ENCODE results near the gene UPF1.

The UPF1 gene

GRCh38 chr19:18792661-18793060, 39.1 kb upstream of the UPF1 start:
- Histone ChIP-seq H3K9ac (ENCODE audit: low read length) (no peak overlapping the region), H3K36me3 (ENCODE audit: control insufficient read depth, insufficient read depth, low read length) (no peaks in the 10 kb centered on the region), H3K27me3 (ENCODE audit: control insufficient read depth, insufficient read depth, low read length) (peaks cover 68% of the 10 kb centered on the region), H3K4me1 (ENCODE audit: control insufficient read depth, insufficient read depth, low read length) (peaks cover 17% of the 10 kb centered on the region), H3K9me3 (ENCODE audit: control insufficient read depth, low read length) (no peaks in the 10 kb centered on the region), H3K4me3 (ENCODE audit: low read length) (no peak overlapping the region)

- peaks cover 20% of the 10 kb centered on the region for H3K4me1 ChIP-seq (ENCODE audit: control insufficient read depth, insufficient read depth, low read length)
- H3K36me3 ChIP-seq (ENCODE audit: control insufficient read depth, insufficient read depth, low read length) = no peaks in the 10 kb centered on the region
- H3K9ac ChIP-seq (ENCODE audit: low read length) = no peak overlapping the region
- H3K4me3 ChIP-seq (ENCODE audit: low read length) = no peak overlapping the region
- H3K9me3 ChIP-seq (ENCODE audit: control insufficient read depth, low read length) = no peaks in the 10 kb centered on the region
- H3K27me3 ChIP-seq (ENCODE audit: control insufficient read depth, insufficient read depth, low read length) = peaks cover 60% of the 10 kb centered on the region
Observed at GRCh38 chr19:18793144-18794028, 38.4 kb upstream of the UPF1 start.

GRCh38 chr19:18794029-18794313, 37.8 kb upstream of the UPF1 start:
- Histone ChIP-seq H3K27me3 (ENCODE audit: control insufficient read depth, insufficient read depth, low read length) (peaks cover 55% of the 10 kb centered on the region), H3K4me1 (ENCODE audit: control insufficient read depth, insufficient read depth, low read length) (peaks cover 20% of the 10 kb centered on the region), H3K9ac (ENCODE audit: low read length) (no peak overlapping the region), H3K4me3 (ENCODE audit: low read length) (no peak overlapping the region), H3K9me3 (ENCODE audit: control insufficient read depth, low read length) (no peaks in the 10 kb centered on the region), H3K36me3 (ENCODE audit: control insufficient read depth, insufficient read depth, low read length) (no peaks in the 10 kb centered on the region)

GRCh38 chr19:18794692-18795091, 37.1 kb upstream of the UPF1 start:
- Histone ChIP-seq H3K4me3 (ENCODE audit: low read length) (no peak overlapping the region), H3K36me3 (ENCODE audit: control insufficient read depth, insufficient read depth, low read length) (no peaks in the 10 kb centered on the region), H3K27me3 (ENCODE audit: control insufficient read depth, insufficient read depth, low read length) (peaks cover 47% of the 10 kb centered on the region), H3K9ac (ENCODE audit: low read length) (no peak overlapping the region), H3K4me1 (ENCODE audit: control insufficient read depth, insufficient read depth, low read length) (peaks cover 26% of the 10 kb centered on the region), H3K9me3 (ENCODE audit: control insufficient read depth, low read length) (no peaks in the 10 kb centered on the region)

- peaks cover 39% of the 10 kb centered on the region for H3K27me3 ChIP-seq (ENCODE audit: control insufficient read depth, insufficient read depth, low read length)
Observed at GRCh38 chr19:18795540-18795939, 36.2 kb upstream of the UPF1 start.

GRCh38 chr19:18796239-18796638, 35.5 kb upstream of the UPF1 start:
- H3K36me3 ChIP-seq (ENCODE audit: control insufficient read depth, insufficient read depth, low read length) = no peaks in the 10 kb centered on the region

More at GRCh38 chr19:18795540-18795939, 36.2 kb upstream of the UPF1 start:
- no peaks in the 10 kb centered on the region for H3K36me3 ChIP-seq (ENCODE audit: control insufficient read depth, insufficient read depth, low read length)
- H3K4me3 ChIP-seq (ENCODE audit: low read length) = no peak overlapping the region
- no peaks in the 10 kb centered on the region for H3K9me3 ChIP-seq (ENCODE audit: control insufficient read depth, low read length)
- peaks cover 26% of the 10 kb centered on the region for H3K4me1 ChIP-seq (ENCODE audit: control insufficient read depth, insufficient read depth, low read length)
- no peak overlapping the region for H3K9ac ChIP-seq (ENCODE audit: low read length)

GRCh38 chr19:18798384-18799352, 33.1 kb upstream of the UPF1 start:
- Histone ChIP-seq H3K4me1 (ENCODE audit: control insufficient read depth, insufficient read depth, low read length) (peaks cover 20% of the 10 kb centered on the region), H3K4me3 (ENCODE audit: low read length) (no peak overlapping the region), H3K9me3 (ENCODE audit: control insufficient read depth, low read length) (no peaks in the 10 kb centered on the region), H3K27me3 (ENCODE audit: control insufficient read depth, insufficient read depth, low read length) (peaks cover 12% of the 10 kb centered on the region), H3K36me3 (ENCODE audit: control insufficient read depth, insufficient read depth, low read length) (no peaks in the 10 kb centered on the region), H3K9ac (ENCODE audit: low read length) (no peak overlapping the region)

More at GRCh38 chr19:18796239-18796638, 35.5 kb upstream of the UPF1 start:
- Histone ChIP-seq H3K4me1 (ENCODE audit: control insufficient read depth, insufficient read depth, low read length) (peaks cover 20% of the 10 kb centered on the region), H3K9me3 (ENCODE audit: control insufficient read depth, low read length) (no peaks in the 10 kb centered on the region), H3K27me3 (ENCODE audit: control insufficient read depth, insufficient read depth, low read length) (peaks cover 32% of the 10 kb centered on the region), H3K4me3 (ENCODE audit: low read length) (no peak overlapping the region), H3K9ac (ENCODE audit: low read length) (no peak overlapping the region)

GRCh38 chr19:18799389-18799970, 32.3 kb upstream of the UPF1 start:
- Histone ChIP-seq H3K4me3 (ENCODE audit: low read length) (no peak overlapping the region), H3K27me3 (ENCODE audit: control insufficient read depth, insufficient read depth, low read length) (peaks cover 15% of the 10 kb centered on the region), H3K36me3 (ENCODE audit: control insufficient read depth, insufficient read depth, low read length) (no peaks in the 10 kb centered on the region), H3K9me3 (ENCODE audit: control insufficient read depth, low read length) (no peaks in the 10 kb centered on the region), H3K9ac (ENCODE audit: low read length) (no peak overlapping the region), H3K4me1 (ENCODE audit: control insufficient read depth, insufficient read depth, low read length) (peaks cover 20% of the 10 kb centered on the region)

- Histone ChIP-seq H3K4me3 (ENCODE audit: low read length) (no peak overlapping the region), H3K9me3 (ENCODE audit: control insufficient read depth, low read length) (no peaks in the 10 kb centered on the region), H3K36me3 (ENCODE audit: control insufficient read depth, insufficient read depth, low read length) (no peaks in the 10 kb centered on the region), H3K27me3 (ENCODE audit: control insufficient read depth, insufficient read depth, low read length) (peaks cover 15% of the 10 kb centered on the region), H3K4me1 (ENCODE audit: control insufficient read depth, insufficient read depth, low read length) (peaks cover 20% of the 10 kb centered on the region), H3K9ac (ENCODE audit: low read length) (no peak overlapping the region)
Observed at GRCh38 chr19:18800079-18800478, 31.7 kb upstream of the UPF1 start.

GRCh38 chr19:18800636-18801035, 31.1 kb upstream of the UPF1 start:
- no peaks in the 10 kb centered on the region for H3K9me3 ChIP-seq (ENCODE audit: control insufficient read depth, low read length)
- peaks cover 20% of the 10 kb centered on the region for H3K4me1 ChIP-seq (ENCODE audit: control insufficient read depth, insufficient read depth, low read length)
- peaks cover 11% of the 10 kb centered on the region for H3K27me3 ChIP-seq (ENCODE audit: control insufficient read depth, insufficient read depth, low read length)
- H3K9ac ChIP-seq (ENCODE audit: low read length) = no peak overlapping the region
- H3K4me3 ChIP-seq (ENCODE audit: low read length) = no peak overlapping the region
- no peaks in the 10 kb centered on the region for H3K36me3 ChIP-seq (ENCODE audit: control insufficient read depth, insufficient read depth, low read length)

- Histone ChIP-seq H3K4me3 (ENCODE audit: low read length) (no peak overlapping the region), H3K9ac (ENCODE audit: low read length) (no peak overlapping the region), H3K9me3 (ENCODE audit: control insufficient read depth, low read length) (no peaks in the 10 kb centered on the region), H3K27me3 (ENCODE audit: control insufficient read depth, insufficient read depth, low read length) (peaks cover 4% of the 10 kb centered on the region), H3K36me3 (ENCODE audit: control insufficient read depth, insufficient read depth, low read length) (no peaks in the 10 kb centered on the region), H3K4me1 (ENCODE audit: control insufficient read depth, insufficient read depth, low read length) (peaks cover 17% of the 10 kb centered on the region)
Observed at GRCh38 chr19:18802354-18802753, 29.4 kb upstream of the UPF1 start.
